ENCODE data around the gene CEP131.

The CEP131 gene

GRCh38 chr17:81203136-81203535 lies 19.6 kb downstream of the CEP131 start:
- no peak for TF ChIP-seq CTCF (IDR thresholded peaks at IDR 0.05)
- Histone ChIP-seq H3K4me2 (ENCODE audit: low read length) (no peak overlapping the region), H3K9me3 (ENCODE audit: control insufficient read depth, low read length) (no peaks in the 10 kb centered on the region), H3K36me3 (ENCODE audit: control insufficient read depth, insufficient read depth, low read length) (no peaks in the 10 kb centered on the region), H3K4me1 (no peaks in the 10 kb centered on the region), H3K79me2 (no peaks in the 10 kb centered on the region), H3K27me3 (ENCODE audit: control insufficient read depth, insufficient read depth, low read length) (no peaks in the 10 kb centered on the region), H3K9ac (no peak overlapping the region), H2AFZ (no peak overlapping the region), H3K27ac (no peak overlapping the region), H3K4me3 (ENCODE audit: low read depth, low read length) (no peak overlapping the region)

GRCh38 chr17:81202318-81202717 lies 20.4 kb downstream of the CEP131 start:
- Histone ChIP-seq H3K4me2 (ENCODE audit: low read length) (no peak overlapping the region), H3K36me3 (ENCODE audit: control insufficient read depth, insufficient read depth, low read length) (no peaks in the 10 kb centered on the region), H3K4me1 (no peaks in the 10 kb centered on the region), H3K9me3 (ENCODE audit: control insufficient read depth, low read length) (no peaks in the 10 kb centered on the region), H3K27me3 (ENCODE audit: control insufficient read depth, insufficient read depth, low read length) (no peaks in the 10 kb centered on the region), H2AFZ (no peak overlapping the region), H3K79me2 (no peaks in the 10 kb centered on the region), H3K27ac (no peak overlapping the region), H3K4me3 (ENCODE audit: low read depth, low read length) (no peak overlapping the region), H3K9ac (no peak overlapping the region)
- no peak for TF ChIP-seq CTCF (IDR thresholded peaks at IDR 0.05)

GRCh38 chr17:81200695-81201580 lies 21.8 kb downstream of the CEP131 start:
- Histone ChIP-seq H3K27me3 (ENCODE audit: control insufficient read depth, insufficient read depth, low read length) (no peaks in the 10 kb centered on the region), H3K4me2 (ENCODE audit: low read length) (no peak overlapping the region), H3K79me2 (no peaks in the 10 kb centered on the region), H2AFZ (no peak overlapping the region), H3K9ac (no peak overlapping the region), H3K4me3 (ENCODE audit: low read depth, low read length) (no peak overlapping the region), H3K36me3 (ENCODE audit: control insufficient read depth, insufficient read depth, low read length) (no peaks in the 10 kb centered on the region), H3K4me1 (no peaks in the 10 kb centered on the region), H3K27ac (no peak overlapping the region), H3K9me3 (ENCODE audit: control insufficient read depth, low read length) (no peaks in the 10 kb centered on the region)
- TF ChIP-seq CTCF (IDR thresholded peaks at IDR 0.05), result peak; percentile 62

- no peak overlapping the region for H3K9ac ChIP-seq
- no peak overlapping the region for H2AFZ ChIP-seq
- no peak overlapping the region for H3K27ac ChIP-seq
- no peaks in the 10 kb centered on the region for H3K9me3 ChIP-seq (ENCODE audit: control insufficient read depth, low read length)
- no peaks in the 10 kb centered on the region for H3K27me3 ChIP-seq (ENCODE audit: control insufficient read depth, insufficient read depth, low read length)
- TF ChIP-seq CTCF (IDR thresholded peaks at IDR 0.05), result no peak
- H3K4me1 ChIP-seq, result no peaks in the 10 kb centered on the region
- no peak overlapping the region for H3K4me3 ChIP-seq (ENCODE audit: low read depth, low read length)
- H3K36me3 ChIP-seq (ENCODE audit: control insufficient read depth, insufficient read depth, low read length), result no peaks in the 10 kb centered on the region
- no peaks in the 10 kb centered on the region for H3K79me2 ChIP-seq
- H3K4me2 ChIP-seq (ENCODE audit: low read length), result no peak overlapping the region
These were observed 22.6 kb downstream of the CEP131 start for GRCh38 chr17:81200201-81200600.

- no peaks in the 10 kb centered on the region for H3K36me3 ChIP-seq (ENCODE audit: control insufficient read depth, insufficient read depth, low read length)
- TF ChIP-seq CTCF (IDR thresholded peaks at IDR 0.05), result no peak
These were observed 23.3 kb downstream of the CEP131 start for GRCh38 chr17:81199482-81199830.

More at GRCh38 chr17:81199482-81199830, 23.3 kb downstream of the CEP131 start:
- H3K9me3 ChIP-seq (ENCODE audit: control insufficient read depth, low read length), result no peaks in the 10 kb centered on the region
- H3K27me3 ChIP-seq (ENCODE audit: control insufficient read depth, insufficient read depth, low read length), result no peaks in the 10 kb centered on the region
- no peak overlapping the region for H3K9ac ChIP-seq
- H3K27ac ChIP-seq, result no peak overlapping the region
- H3K4me3 ChIP-seq (ENCODE audit: low read depth, low read length), result no peak overlapping the region
- H3K4me1 ChIP-seq, result no peaks in the 10 kb centered on the region
- no peak overlapping the region for H2AFZ ChIP-seq
- H3K79me2 ChIP-seq, result no peaks in the 10 kb centered on the region
- H3K4me2 ChIP-seq (ENCODE audit: low read length), result no peak overlapping the region

Measured in parathyroid adenoma (tissue), 2 donors.